GM19372 (cell line): ENCODE results near the gene LYPD6.

ENCODE experiments used
- ATAC-seq: cut with Tn5 transposase; IDR thresholded peaks from one replicate; pipeline ENCODE4 v1.9.1; 2021; ENCODE audit warnings: mild to moderate bottlenecking, low read depth, moderate library complexity; ENCODE audit not compliant: unreplicated experiment

LYPD6 gene

GRCh38 chr2:149399934-149400615 lies 69.7 kb downstream of the LYPD6 start:
- ATAC-seq = no peak

- no peak for ATAC-seq
Measured at GRCh38 chr2:149400997-149401396, 70.6 kb downstream of the LYPD6 start.

- no peak for ATAC-seq
Measured at GRCh38 chr2:149409506-149409905, 79.1 kb downstream of the LYPD6 start.

GRCh38 chr2:149410701-149411484 lies 80.5 kb downstream of the LYPD6 start:
- no peak for ATAC-seq

- no peak for ATAC-seq
Measured at GRCh38 chr2:149413487-149413886, 83.1 kb downstream of the LYPD6 start.

GRCh38 chr2:149415086-149415485 lies 84.7 kb downstream of the LYPD6 start:
- no peak for ATAC-seq

GRCh38 chr2:149418065-149418464 lies 87.7 kb downstream of the LYPD6 start:
- ATAC-seq = no peak

- ATAC-seq = no peak
Measured at GRCh38 chr2:149420053-149420963, 89.9 kb downstream of the LYPD6 start.

- no peak for ATAC-seq
Measured at GRCh38 chr2:149421791-149422190, 91.4 kb downstream of the LYPD6 start.

- no peak for ATAC-seq
Measured at GRCh38 chr2:149422337-149422990, 92.1 kb downstream of the LYPD6 start.

GRCh38 chr2:149422991-149423338 lies 92.6 kb downstream of the LYPD6 start:
- no peak for ATAC-seq

GRCh38 chr2:149423630-149424029 lies 93.2 kb downstream of the LYPD6 start:
- ATAC-seq = no peak

GRCh38 chr2:149427387-149427786 lies 97.0 kb downstream of the LYPD6 start:
- ATAC-seq = no peak

GRCh38 chr2:149428783-149429182 lies 98.4 kb downstream of the LYPD6 start:
- ATAC-seq = no peak

GRCh38 chr2:149430743-149431736 lies 100.7 kb downstream of the LYPD6 start:
- no peak for ATAC-seq

- no peak for ATAC-seq
Measured at GRCh38 chr2:149438330-149438960, 108.1 kb downstream of the LYPD6 start.

- no peak for ATAC-seq
Measured at GRCh38 chr2:149441255-149441654, 110.9 kb downstream of the LYPD6 start.

- no peak for ATAC-seq
Measured at GRCh38 chr2:149442346-149442745, 112.0 kb downstream of the LYPD6 start.

GRCh38 chr2:149443150-149443549 lies 112.8 kb downstream of the LYPD6 start:
- no peak for ATAC-seq
